ENCODE results near the gene OR2T35. TPM values are rescaled to one million over a fixed set of nuclear protein-coding genes. Genes with fewer than 3 reads are reported as not detected.

Gene OR2T35
- total RNA-seq, 1 experiment from 2014 or later: not detected

DNA sequence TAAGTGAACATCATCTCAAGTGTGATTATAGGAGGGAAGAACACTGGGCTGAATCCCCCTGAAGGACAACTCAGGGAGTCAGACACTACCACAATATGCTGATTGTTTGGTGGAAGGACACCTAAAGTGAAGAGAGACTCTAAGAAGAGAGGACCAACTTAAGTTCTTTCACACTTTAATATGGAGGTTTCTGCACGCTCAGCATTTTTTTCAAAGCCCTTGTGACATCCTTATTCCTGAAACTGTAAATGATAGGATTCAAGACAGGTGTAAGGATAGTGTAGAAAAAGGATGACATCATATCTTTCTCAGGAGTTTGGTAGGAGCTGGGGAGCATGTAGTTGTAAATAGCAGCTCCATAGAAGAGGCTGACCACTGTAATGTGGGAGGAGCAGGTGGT is 52.4 kb downstream of the OR2T35 start:
- no peaks in the 10 kb centered on the region for H3K79me2 ChIP-seq (ENCODE audit: insufficient read depth, low read length)
- H3K4me2 ChIP-seq (ENCODE audit: low read length): no peak overlapping the region
- ChIA-PET RAD21 (ENCODE audit: low non-redundant PET in 1 of 2, low total read pairs in 2 of 2, uncharacterized antibody in 2 of 2, unreplicated experiment in 2 of 2) (no interaction called here), CTCF (no interaction called here), POLR2A (no interaction called here)
- no peak overlapping the region for H3K27ac ChIP-seq (ENCODE audit: low read depth, low read length)
- H3K9me3 ChIP-seq (ENCODE audit: control insufficient read depth in 1 of 2, insufficient read depth in 1 of 2, low read depth in 1 of 2, low read length in 2 of 2): no peaks in the 10 kb centered on the region
- no TSS peak for BruUV-seq (replicated peaks)
- no peak overlapping the region for H2AFZ ChIP-seq (ENCODE audit: low read depth, low read length, poor library complexity, severe bottlenecking)
- H3K4me1 ChIP-seq (ENCODE audit: control insufficient read depth in 1 of 2, insufficient read depth in 2 of 2, low read length in 2 of 2): no peaks in the 10 kb centered on the region
- H3K27me3 ChIP-seq (ENCODE audit: insufficient read depth, low read length): no peaks in the 10 kb centered on the region
- no peak for DNase-seq (ENCODE audit: low read depth, low spot score)
- TF ChIP-seq CEBPB (IDR thresholded peaks at IDR 0.05; ENCODE audit: low read depth) (no peak), EZH2phosphoT487 (IDR thresholded peaks at IDR 0.05; ENCODE audit: borderline replicate concordance) (no peak), YY1 (IDR thresholded peaks at IDR 0.05; ENCODE audit: extremely low read depth, insufficient replicate concordance, low read depth, low read length) (no peak), JUND (IDR thresholded peaks at IDR 0.05) (no peak)
- TF ChIP-seq, protein P1, sequence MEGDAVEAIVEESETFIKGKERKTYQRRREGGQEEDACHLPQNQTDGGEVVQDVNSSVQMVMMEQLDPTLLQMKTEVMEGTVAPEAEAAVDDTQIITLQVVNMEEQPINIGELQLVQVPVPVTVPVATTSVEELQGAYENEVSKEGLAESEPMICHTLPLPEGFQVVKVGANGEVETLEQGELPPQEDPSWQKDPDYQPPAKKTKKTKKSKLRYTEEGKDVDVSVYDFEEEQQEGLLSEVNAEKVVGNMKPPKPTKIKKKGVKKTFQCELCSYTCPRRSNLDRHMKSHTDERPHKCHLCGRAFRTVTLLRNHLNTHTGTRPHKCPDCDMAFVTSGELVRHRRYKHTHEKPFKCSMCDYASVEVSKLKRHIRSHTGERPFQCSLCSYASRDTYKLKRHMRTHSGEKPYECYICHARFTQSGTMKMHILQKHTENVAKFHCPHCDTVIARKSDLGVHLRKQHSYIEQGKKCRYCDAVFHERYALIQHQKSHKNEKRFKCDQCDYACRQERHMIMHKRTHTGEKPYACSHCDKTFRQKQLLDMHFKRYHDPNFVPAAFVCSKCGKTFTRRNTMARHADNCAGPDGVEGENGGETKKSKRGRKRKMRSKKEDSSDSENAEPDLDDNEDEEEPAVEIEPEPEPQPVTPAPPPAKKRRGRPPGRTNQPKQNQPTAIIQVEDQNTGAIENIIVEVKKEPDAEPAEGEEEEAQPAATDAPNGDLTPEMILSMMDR (IDR thresholded peaks at IDR 0.05 in 2 of 3, conservative IDR thresholded peaks at IDR 0.05 in 1 of 3; ENCODE audit: borderline replicate concordance in 1 of 3, insufficient read depth in 1 of 3, low read depth in 2 of 3, low read length in 2 of 3): no peak
- TF ChIP-seq, protein P2, sequence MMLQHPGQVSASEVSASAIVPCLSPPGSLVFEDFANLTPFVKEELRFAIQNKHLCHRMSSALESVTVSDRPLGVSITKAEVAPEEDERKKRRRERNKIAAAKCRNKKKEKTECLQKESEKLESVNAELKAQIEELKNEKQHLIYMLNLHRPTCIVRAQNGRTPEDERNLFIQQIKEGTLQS (IDR thresholded peaks at IDR 0.05): no peak
- H4K20me1 ChIP-seq (ENCODE audit: insufficient read depth): no peaks in the 10 kb centered on the region
- H3K9ac ChIP-seq (ENCODE audit: low read length): no peak overlapping the region
- ATAC-seq: no peak
- H3K9me2 ChIP-seq (ENCODE audit: insufficient read depth): no peaks in the 10 kb centered on the region
- intact Hi-C loops (cut with micrococcal nuclease): no loop called here
- no peaks in the 10 kb centered on the region for H3K36me3 ChIP-seq (ENCODE audit: control insufficient read depth in 1 of 2, insufficient read depth in 2 of 2, low read length in 2 of 2)
- no peak overlapping the region for H3K4me3 ChIP-seq (replicated peaks in 1 of 2; ENCODE audit: low read depth in 1 of 2, low read length in 2 of 2)

DNA sequence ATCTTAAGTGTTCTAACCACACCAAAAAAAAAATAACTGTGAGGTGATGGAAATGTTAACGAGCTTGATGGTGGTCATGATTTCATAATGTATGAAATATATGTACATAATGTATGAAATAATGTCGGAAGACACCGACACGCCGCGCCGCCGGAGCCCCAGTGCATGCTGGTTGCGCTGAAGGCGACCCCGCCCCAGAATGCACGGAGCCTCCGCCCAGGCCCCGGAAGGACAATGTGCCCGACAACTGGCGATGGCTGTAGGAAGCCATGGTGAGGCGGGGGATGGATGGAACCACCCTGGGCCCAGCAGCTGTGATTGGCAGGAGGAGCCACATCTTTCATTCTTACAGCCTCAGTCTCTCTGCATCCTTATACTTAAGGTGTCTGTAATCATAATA is 55.0 kb downstream of the OR2T35 start:
- H3K4me1 ChIP-seq (ENCODE audit: control insufficient read depth in 1 of 2, insufficient read depth in 2 of 2, low read length in 2 of 2): no peaks in the 10 kb centered on the region
- H3K4me2 ChIP-seq (ENCODE audit: low read length): no peak overlapping the region
- H3K27ac ChIP-seq (ENCODE audit: low read depth, low read length): no peak overlapping the region
- H3K9ac ChIP-seq (ENCODE audit: low read length): no peak overlapping the region
- H4K20me1 ChIP-seq (ENCODE audit: insufficient read depth): no peaks in the 10 kb centered on the region
- no peaks in the 10 kb centered on the region for H3K9me3 ChIP-seq (ENCODE audit: control insufficient read depth in 1 of 2, insufficient read depth in 1 of 2, low read depth in 1 of 2, low read length in 2 of 2)
- ATAC-seq (no peak), DNase-seq (ENCODE audit: low read depth, low spot score) (no peak)
- no peaks in the 10 kb centered on the region for H3K27me3 ChIP-seq (ENCODE audit: insufficient read depth, low read length)
- no peak overlapping the region for H3K4me3 ChIP-seq (replicated peaks in 1 of 2; ENCODE audit: low read depth in 1 of 2, low read length in 2 of 2)
- no peaks in the 10 kb centered on the region for H3K79me2 ChIP-seq (ENCODE audit: insufficient read depth, low read length)
- no peaks in the 10 kb centered on the region for H3K9me2 ChIP-seq (ENCODE audit: insufficient read depth)
- H3K36me3 ChIP-seq (ENCODE audit: control insufficient read depth in 1 of 2, insufficient read depth in 2 of 2, low read length in 2 of 2): no peaks in the 10 kb centered on the region
- no peak overlapping the region for H2AFZ ChIP-seq (ENCODE audit: low read depth, low read length, poor library complexity, severe bottlenecking)
- RAD21 ChIA-PET (ENCODE audit: low non-redundant PET in 1 of 2, low total read pairs in 2 of 2, uncharacterized antibody in 2 of 2, unreplicated experiment in 2 of 2): no interaction called here
- POLR2A ChIA-PET: no interaction called here
- BruUV-seq (replicated peaks): no TSS peak
- intact Hi-C loops (cut with micrococcal nuclease): no loop called here
- CTCF ChIA-PET: no interaction called here
- TF ChIP-seq, protein P3, sequence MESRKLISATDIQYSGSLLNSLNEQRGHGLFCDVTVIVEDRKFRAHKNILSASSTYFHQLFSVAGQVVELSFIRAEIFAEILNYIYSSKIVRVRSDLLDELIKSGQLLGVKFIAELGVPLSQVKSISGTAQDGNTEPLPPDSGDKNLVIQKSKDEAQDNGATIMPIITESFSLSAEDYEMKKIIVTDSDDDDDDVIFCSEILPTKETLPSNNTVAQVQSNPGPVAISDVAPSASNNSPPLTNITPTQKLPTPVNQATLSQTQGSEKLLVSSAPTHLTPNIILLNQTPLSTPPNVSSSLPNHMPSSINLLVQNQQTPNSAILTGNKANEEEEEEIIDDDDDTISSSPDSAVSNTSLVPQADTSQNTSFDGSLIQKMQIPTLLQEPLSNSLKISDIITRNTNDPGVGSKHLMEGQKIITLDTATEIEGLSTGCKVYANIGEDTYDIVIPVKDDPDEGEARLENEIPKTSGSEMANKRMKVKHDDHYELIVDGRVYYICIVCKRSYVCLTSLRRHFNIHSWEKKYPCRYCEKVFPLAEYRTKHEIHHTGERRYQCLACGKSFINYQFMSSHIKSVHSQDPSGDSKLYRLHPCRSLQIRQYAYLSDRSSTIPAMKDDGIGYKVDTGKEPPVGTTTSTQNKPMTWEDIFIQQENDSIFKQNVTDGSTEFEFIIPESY (IDR thresholded peaks at IDR 0.05; ENCODE audit: extremely low read depth, insufficient replicate concordance, low read length): no peak
- TF ChIP-seq RAD21 (IDR thresholded peaks at IDR 0.05; ENCODE audit: low read depth): no peak
- TF ChIP-seq YY1 (IDR thresholded peaks at IDR 0.05; ENCODE audit: extremely low read depth, insufficient replicate concordance, low read depth, low read length): no peak
- no peak for TF ChIP-seq CBX3 (IDR thresholded peaks at IDR 0.05; ENCODE audit: low read depth)
- TF ChIP-seq CEBPB (IDR thresholded peaks at IDR 0.05; ENCODE audit: low read depth): no peak
- TF ChIP-seq, protein P4, sequence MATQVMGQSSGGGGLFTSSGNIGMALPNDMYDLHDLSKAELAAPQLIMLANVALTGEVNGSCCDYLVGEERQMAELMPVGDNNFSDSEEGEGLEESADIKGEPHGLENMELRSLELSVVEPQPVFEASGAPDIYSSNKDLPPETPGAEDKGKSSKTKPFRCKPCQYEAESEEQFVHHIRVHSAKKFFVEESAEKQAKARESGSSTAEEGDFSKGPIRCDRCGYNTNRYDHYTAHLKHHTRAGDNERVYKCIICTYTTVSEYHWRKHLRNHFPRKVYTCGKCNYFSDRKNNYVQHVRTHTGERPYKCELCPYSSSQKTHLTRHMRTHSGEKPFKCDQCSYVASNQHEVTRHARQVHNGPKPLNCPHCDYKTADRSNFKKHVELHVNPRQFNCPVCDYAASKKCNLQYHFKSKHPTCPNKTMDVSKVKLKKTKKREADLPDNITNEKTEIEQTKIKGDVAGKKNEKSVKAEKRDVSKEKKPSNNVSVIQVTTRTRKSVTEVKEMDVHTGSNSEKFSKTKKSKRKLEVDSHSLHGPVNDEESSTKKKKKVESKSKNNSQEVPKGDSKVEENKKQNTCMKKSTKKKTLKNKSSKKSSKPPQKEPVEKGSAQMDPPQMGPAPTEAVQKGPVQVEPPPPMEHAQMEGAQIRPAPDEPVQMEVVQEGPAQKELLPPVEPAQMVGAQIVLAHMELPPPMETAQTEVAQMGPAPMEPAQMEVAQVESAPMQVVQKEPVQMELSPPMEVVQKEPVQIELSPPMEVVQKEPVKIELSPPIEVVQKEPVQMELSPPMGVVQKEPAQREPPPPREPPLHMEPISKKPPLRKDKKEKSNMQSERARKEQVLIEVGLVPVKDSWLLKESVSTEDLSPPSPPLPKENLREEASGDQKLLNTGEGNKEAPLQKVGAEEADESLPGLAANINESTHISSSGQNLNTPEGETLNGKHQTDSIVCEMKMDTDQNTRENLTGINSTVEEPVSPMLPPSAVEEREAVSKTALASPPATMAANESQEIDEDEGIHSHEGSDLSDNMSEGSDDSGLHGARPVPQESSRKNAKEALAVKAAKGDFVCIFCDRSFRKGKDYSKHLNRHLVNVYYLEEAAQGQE (IDR thresholded peaks at IDR 0.05; ENCODE audit: low read depth): no peak
- no peak for TF ChIP-seq ZNF274 (IDR thresholded peaks at IDR 0.05; ENCODE audit: low read depth, low read length)
- no peak for TF ChIP-seq SP1 (IDR thresholded peaks at IDR 0.05; ENCODE audit: low read depth)
- no peak for TF ChIP-seq ZFX (IDR thresholded peaks at IDR 0.05)
